ENCODE data around the gene IFT52. TPM values are rescaled to one million over a fixed set of nuclear protein-coding genes. Genes with fewer than 3 reads are reported as not detected.
"Not testable (repeated sequence)": the region's sequence is repeated elsewhere in the genome, so short reads cannot be mapped to it uniquely, and the experiment has no call there.

IFT52 gene
- polyA plus RNA-seq, 3 donors: 69.1 to 73.0 (median 70.6) TPM

- DNase-seq: no peak
Measured at GRCh38 chr20:43559147-43559987, 31.4 kb upstream of the IFT52 start.

- DNase-seq: no peak
Measured at GRCh38 chr20:43560974-43561373, 29.8 kb upstream of the IFT52 start.

DNA sequence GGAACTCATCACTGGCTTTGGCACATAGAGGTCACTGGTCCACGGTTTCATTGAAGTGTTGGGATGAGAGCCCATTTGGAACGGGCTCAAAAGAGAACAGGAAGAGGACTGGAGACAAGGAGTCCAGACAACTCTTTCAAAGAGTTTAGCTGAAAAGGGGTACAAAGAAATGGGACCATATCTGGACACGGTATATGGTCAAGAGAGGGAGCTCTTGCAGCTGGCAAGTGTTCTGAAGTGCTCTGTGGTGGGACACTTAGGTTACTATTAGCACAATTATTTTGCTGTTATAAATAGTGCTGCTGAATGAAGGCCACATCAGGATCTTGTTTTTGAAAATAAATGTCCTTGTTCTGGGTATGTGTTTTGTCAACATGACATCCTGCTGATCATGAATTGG is 27.3 kb upstream of the IFT52 start:
- DNase-seq: no peak

- no peak for DNase-seq
Measured at GRCh38 chr20:43563991-43564390, 26.7 kb upstream of the IFT52 start.

DNA sequence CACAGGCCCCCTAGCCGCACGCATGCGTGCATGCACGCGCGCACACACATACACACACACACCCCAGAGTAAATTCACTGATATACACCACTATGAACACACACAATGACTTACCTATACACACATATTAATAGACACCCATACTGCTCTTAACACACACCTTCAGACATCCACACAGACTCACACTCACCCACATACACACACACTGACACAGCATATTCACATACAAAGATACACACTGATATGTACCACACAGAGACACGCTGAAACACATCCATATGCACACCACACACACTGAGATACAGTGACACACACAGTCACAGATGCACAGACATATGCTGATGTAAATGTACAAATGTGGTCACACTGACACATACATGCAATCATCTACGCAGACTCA is 26.3 kb upstream of the IFT52 start:
- DNase-seq: no peak

GRCh38 chr20:43564993-43565757 is 25.6 kb upstream of the IFT52 start:
- no peak for DNase-seq

DNA sequence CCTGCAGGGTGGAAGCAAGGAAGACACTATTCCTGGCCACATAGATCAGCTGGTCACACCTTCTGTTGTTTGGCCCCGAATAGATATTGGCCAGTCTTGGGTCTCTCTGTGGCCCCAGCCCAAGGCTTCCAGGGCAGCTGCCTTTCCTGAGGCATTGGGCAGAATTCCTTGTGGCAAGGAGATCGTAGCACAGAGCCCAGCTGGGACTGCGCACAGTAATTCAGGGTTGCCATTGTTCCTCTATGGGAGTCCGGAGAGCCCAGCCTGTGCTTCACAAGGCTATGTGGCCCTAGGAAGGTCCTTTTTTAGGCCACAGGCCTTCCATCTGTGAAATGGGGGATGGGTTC is 25.0 kb upstream of the IFT52 start:
- no peak for DNase-seq

GRCh38 chr20:43567477-43567876 is 23.3 kb upstream of the IFT52 start:
- DNase-seq: no peak

GRCh38 chr20:43568706-43569105 is 22.0 kb upstream of the IFT52 start:
- DNase-seq: no peak

- DNase-seq: no peak
Measured at GRCh38 chr20:43569282-43569681, 21.5 kb upstream of the IFT52 start.

- DNase-seq: no peak
Measured at GRCh38 chr20:43570496-43570895, 20.2 kb upstream of the IFT52 start.

- no peak for DNase-seq
Measured at GRCh38 chr20:43571310-43571709, 19.4 kb upstream of the IFT52 start.

DNA sequence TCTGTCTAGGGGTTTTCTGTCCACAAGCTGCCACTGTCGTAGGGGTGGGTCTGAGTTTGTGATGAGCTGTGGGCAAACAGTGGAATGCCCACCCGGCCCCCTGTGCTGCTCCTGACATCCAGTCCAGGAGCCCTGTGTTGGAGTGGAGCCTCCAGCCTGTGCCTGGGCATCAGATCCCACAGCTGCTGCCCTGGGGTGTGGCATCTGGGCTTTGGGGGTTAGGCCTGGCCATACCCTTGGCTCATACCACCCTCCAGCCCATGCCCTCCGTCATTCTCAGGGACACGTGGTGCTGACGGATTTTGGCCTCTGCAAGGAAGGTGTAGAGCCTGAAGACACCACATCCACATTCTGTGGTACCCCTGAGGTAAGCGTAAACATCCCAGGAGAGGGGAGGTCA is 19.0 kb upstream of the IFT52 start:
- no peak for DNase-seq

DNA sequence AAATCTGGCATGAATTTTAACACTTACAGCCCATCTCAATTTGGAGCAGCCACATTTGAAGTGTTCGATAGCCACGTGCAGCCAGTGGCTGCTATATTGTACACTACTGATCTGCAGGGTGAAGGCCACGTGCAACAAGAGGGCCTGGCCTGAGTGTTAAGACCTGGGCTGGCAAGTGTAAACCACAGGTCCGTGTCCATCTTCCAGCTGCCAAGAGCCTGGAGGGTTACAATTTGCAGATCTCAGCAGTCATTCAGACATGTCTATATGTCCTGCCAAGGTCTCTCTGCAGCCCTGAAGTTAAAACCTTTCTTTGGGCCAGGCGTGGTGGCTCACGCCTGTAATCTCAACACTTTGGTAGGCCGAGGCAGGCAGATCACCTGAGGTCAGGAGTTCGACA is 17.8 kb upstream of the IFT52 start:
- DNase-seq: no peak

- no peak for DNase-seq
Measured at GRCh38 chr20:43576108-43576507, 14.6 kb upstream of the IFT52 start.

DNA sequence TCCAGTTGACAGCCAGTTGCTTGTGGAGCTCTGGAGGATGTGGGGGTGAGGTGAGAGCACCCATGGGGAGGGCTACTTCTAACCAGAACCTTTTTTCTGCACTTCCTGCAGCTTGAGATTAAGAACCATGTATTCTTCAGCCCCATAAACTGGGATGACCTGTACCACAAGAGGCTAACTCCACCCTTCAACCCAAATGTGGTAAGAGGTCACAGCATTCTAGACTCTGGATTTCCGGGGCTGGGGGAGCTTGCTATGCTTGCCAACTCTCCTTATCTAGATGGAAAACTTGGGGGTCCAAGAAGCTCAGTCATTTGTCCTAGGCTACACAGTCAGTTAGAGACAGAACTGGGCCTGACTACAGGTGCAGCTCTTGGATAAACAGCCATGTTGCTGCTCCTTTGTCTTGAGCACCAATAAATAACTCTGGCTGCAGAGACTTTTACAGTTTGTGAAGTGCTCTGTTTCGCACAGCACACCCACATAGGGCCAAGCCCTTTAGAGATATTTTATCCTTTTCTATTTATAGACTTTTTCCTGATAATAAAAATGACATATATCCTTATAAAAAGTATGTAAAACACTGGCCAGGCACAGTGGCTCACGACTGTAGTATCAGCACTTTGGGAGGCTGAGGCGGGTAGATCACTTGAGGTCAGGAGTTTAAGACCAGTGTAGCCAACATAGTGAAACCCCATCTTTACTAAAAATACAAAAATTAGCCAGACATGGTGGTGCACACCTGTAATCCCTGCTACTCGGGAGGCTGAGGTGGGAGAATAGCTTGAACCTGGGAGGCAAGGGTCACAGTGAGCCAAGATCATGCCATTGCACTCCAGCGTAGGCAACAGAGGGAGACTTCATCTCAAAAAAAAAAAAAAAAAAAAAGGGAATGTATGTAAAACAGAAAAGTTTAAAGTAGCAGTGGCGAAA is 10.6 kb upstream of the IFT52 start:
- DNase-seq: no peak

GRCh38 chr20:43583133-43583864 is 7.4 kb upstream of the IFT52 start:
- DNase-seq: no peak

DNA sequence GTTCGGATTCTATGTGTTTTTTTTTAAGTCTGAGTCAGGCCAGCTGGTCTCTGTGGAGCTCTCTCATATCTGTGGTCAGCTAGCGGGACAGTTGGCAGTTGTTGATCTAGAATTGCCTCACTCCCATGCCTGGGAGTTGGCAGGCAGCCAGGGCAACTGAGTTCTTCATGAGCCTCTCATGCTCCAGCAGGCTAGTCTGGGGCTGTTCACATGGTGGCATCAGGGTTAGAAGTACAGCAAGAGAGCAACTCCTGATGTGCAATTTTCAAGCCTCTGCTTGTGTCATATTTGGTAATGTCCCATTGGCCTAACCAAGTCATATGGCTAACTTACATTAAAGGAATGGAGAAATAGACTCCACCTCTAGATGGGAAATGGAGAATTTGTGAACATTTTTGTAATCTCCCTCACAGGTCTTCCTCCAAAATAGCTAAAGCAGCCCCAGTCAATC is 6.7 kb upstream of the IFT52 start:
- no peak for DNase-seq

DNA sequence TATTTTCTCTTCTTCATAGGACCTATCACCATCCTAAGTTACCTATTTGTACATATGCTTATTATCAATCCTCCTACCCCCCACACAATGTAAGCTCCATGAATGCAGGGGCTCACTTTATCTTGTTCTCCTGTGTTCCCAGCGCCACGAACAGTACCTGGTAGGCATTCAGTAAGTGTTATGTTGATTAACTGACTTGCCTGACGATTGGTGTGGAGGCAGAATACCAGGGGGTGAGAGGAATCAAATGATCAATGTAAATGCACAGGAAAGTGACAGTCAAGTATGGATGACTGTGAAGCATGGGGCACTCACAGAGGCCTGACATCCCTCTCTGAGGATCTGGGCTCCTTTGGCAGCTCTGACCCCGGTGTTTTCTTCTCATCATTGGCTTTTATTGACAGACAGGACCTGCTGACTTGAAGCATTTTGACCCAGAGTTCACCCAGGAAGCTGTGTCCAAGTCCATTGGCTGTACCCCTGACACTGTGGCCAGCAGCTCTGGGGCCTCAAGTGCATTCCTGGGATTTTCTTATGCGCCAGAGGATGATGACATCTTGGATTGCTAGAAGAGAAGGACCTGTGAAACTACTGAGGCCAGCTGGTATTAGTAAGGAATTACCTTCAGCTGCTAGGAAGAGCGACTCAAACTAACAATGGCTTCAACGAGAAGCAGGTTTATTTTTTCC is 6.1 kb upstream of the IFT52 start:
- DNase-seq: no peak

DNA sequence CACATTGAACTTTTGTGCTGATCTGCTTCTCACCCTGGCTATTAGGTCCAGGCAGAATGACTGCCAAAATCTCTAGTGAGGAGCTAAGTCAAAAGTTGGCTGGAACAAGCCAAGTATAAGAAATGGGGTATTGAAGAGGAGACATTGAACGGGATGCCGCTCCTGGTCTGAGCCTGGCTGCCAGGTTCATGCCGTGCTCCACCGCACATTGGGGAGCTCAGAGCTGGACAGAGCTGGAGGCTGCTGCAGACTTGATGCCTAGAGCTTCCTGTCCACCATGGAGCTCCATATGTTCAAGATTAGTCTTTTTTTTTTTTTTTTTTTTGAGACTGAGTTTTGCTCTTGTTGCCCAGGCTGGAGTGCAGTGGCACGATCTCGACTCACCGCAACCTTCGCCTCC is 4.1 kb upstream of the IFT52 start:
- DNase-seq: no peak

GRCh38 chr20:43588526-43588925 is 2.2 kb upstream of the IFT52 start:
- not testable (repeated sequence) for DNase-seq
